GM18498 (cell line): Measurements from ENCODE around the gene SAMD4A.
"Not testable (repeated sequence)": the region's sequence is repeated elsewhere in the genome, so short reads cannot be mapped to it uniquely, and the experiment has no call there.

ENCODE experiments used
- ATAC-seq: cut with Tn5 transposase; IDR thresholded peaks from one replicate; pipeline ENCODE4 v1.9.1; 2021; ENCODE audit warnings: mild to moderate bottlenecking, moderate library complexity; ENCODE audit not compliant: unreplicated experiment

The SAMD4A gene

DNA sequence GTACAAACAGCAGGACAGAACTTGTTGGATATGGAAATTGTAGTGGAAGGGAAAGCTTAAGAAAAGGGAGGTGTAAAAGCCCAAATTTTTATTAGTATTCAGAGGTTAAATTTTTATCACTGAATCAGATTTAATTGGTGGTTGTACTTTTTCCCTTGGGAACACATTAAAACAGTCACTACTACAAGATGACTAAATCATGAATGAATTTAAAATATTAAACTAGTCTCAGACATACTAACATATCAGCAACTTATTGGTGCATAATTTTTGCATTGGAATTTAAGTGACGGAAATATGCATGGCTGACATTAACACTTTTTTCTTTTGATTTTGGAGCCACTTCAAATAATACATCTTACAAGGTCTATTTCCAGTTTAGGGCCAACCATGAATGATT lies 27.6 kb downstream of the SAMD4A start:
- ATAC-seq = no peak

DNA sequence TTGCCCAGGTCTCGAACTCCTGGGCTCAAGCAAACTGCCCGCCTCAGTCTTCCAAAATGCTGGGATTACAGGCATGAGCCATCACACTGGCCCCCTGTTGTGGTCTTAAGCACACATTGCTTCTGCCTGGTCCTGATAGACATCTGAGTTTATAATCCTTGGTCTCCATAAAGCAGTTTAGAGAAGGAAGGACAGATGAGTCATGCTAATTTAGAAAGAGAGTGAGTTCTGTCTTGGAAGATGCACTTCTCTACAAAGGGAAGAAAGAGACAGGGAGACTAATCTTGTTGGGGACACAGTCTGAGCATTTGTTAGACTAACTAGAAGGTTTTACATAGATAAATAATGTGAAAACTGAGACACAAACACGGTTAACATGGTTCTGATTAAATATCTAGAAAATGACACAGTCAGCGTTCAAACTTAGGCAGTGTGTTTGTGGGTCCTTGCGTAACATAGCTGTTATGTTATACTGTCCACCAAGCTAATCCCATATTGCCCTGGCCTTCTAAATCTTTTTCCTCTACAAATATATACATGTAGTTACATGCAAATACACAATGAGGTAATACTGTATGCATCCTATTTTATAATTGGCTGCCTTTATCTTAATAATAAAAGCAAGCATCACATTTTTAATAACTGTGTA lies 31.0 kb downstream of the SAMD4A start:
- ATAC-seq = no peak

DNA sequence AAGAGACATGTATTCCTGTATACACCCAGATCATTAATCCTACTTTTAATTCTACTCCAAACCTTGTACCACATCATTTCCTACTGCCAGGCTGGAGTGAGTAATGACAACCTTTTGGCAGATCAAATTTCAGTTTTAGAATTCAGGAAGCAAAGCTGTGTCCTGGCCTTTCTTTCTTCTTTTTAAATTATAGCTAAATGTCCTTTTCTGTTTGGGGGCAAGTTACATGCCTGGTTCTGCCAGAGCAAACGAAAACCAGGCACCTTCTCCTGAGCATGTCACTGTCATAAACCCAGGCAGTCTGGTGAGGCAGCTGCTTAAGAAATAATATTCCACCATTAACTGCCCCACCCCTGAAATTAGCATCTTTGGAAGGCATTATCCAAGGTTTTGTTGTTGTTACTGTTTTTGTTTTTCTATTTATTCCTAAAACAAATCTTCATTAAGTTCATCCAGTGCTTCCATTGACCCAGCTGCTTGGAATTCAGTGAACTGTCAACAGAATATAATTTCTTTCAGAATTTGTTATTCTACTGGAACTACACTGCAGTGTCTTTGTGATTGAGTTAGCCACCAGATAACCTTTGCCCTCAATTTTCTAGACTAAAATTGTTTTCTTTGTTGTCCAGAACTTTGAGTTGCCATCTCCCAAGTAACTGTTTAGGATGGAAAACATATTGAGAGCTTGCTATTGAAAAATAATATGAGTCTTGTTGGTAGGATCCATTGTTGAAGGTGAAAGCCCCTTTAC lies 33.2 kb downstream of the SAMD4A start:
- ATAC-seq = no peak

DNA sequence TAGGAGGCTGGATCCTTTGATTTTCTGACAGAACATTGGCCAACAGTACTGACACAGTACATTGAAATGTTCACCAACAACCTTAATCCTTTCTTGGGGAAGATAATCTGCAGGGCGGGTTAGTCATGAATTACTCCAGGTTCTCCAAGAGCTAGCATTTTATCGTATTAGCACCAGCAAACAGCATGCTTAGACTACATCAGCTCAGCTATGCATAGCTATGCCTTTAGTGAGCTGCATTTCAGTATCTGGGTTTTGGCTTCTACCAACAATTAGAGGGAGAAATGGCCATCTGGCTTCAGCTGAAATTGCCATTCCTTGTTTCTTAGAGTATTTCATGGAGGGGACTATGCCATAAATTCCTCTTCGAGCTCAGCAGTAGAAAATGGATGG lies 33.8 kb downstream of the SAMD4A start:
- ATAC-seq = no peak

DNA sequence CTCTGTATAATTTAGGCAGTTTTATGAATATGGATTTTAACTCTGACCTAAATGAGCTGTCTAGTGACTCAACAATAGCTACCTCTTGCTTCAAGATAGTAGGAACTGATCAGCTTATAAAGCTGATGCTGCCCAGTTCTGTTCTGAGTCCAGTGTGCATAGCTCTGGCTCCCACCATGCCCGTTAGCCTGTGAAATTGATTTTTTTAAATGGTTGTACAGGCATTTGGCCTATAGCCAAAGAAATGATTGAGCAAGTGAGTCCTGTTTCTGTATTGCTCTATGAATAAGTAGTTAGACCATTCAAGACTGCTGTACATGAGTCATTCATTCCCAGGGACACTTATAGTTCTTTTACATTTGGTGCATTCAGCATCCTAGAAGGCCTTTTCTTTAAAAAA lies 36.4 kb downstream of the SAMD4A start:
- ATAC-seq = no peak

DNA sequence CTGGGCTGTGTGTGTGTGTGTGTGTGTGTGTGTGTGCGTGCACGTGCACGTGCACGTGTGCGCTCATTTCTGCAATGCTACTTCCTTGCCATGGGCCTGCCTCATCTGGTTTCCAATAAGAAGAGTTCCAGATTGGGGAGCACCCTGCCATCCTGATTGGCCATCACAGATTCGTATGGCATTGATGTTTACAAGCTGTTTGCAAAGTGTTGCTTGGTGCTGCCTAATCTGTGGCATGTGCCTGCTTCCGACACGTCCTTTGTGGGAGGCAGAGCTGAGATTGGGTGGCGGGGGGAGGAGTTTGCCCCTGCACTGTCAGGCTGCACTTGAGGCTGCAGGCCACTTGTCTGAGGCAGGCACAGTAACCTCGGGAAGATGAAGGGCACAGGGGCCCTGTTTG lies 39.2 kb downstream of the SAMD4A start:
- ATAC-seq = no peak

DNA sequence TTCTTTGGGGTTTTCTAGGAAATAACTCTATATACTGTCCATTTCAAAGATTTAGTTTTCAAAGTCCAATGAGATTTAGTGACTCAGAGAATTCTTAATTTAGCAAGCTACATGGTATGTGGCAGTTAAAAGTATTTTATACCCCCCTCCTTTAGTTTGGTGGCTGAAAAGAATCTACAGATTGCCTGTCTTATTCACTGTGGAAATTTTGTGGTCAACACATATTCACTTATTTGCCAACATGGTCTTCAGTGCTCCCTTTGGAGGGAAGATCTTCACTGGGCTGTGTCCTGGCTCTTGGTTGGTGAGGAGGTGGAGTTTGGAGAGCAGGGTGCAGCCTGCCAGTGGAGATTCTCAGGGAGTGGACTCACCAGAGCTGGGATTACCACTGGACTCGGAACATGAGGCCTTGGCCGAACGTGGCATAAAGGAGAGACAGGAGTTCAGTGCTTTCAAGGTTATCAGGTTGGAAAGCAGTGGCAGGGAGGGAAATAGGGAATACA lies 39.8 kb downstream of the SAMD4A start:
- ATAC-seq = no peak

DNA sequence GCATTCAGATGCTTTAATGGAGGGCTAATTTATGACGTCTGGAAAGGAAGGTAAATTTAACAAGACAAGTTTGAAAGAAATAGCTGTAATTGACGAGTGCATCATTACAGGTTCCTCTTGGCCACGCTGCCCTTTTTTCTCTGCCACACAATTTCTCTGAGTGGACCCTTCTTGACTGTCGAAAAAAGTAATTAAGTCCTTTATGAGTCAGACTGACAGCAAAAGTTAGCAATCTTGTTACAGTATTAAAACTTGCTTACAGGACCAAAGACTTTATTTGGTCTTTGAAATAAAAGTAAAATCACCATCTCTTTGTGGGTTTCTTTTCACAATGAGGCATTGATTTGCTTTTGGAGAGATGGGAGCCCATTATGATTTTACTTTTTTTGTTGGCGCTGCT lies 42.6 kb downstream of the SAMD4A start:
- ATAC-seq = no peak

DNA sequence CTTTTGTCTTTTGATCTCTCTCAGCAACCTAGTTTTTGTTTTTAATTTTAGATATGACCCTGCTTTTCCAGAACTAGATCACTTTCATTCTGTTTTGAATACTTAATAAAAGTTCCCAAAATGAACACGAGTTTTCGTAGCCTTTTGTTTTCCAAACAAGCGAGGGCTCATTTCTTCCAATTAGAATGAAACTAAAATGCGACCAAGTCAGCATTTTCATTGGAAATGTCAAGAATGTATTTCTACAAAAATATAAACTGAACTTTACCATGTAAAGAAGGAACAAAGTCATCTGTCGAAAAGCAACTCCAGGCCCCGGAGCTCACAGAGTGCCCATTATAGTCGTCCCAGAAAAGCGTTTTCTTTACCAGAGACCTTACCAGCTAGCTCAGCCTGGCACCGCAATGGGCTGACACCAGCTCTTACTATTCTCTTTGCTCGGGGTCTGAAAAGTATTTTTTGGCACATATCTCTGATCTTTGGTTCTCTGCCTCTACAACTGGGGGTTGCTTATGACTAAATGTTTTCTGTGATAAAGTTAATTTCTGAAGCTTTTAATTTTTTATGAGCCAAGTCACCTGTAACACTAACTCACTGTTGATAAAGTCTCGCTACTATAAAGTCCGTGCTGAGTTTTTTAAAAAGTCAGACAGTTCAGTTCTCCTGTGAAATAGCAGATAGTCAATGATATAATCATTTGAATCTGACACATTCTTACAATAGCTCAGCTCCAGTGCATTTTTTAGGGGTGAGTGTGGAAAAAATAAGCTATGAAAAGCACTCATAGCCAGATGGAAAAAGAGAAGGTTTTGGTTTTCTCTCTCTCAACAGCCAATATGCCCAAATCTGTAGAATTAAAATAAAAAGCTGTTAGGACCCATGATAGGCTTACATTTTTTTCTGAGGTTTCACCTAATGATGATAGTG lies 43.4 kb downstream of the SAMD4A start:
- no peak for ATAC-seq

DNA sequence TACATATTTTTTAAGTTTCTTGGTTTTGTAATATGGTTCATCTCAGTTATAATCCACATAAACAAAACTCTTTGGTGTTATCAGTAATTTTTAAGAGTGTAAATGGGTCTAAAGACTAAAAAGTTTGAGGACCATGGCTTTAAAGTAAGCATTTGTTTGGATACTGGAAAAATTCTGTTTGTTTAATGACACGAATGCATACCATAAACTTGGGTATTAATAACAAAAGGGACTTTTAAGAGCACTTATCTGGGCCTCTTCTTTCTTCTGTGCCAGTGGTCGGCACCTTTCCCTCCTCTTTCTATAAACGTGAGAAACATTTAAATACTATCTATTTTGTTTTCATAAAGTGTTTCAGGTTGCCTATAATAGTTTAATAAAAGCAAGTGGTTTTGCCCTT lies 47.4 kb downstream of the SAMD4A start:
- ATAC-seq = no peak

DNA sequence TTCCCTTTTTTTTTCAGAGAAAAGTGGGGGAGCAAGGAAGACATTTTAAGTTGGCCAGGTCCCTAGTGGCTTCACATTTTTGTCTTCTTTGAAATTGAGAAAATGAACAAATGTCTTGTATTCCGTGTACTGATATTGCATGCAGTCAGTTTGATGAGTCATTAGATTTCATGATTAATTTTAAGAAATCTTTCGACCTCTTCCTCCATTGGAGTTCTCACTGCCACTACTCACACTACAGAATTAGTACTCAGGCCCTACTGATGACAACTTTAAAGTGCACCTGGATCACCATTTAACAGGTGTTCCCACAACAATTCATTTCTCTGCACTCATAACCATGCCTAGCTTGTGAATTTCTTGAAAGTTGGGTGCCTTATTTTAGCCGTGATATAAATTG lies 50.5 kb downstream of the SAMD4A start:
- no peak for ATAC-seq

DNA sequence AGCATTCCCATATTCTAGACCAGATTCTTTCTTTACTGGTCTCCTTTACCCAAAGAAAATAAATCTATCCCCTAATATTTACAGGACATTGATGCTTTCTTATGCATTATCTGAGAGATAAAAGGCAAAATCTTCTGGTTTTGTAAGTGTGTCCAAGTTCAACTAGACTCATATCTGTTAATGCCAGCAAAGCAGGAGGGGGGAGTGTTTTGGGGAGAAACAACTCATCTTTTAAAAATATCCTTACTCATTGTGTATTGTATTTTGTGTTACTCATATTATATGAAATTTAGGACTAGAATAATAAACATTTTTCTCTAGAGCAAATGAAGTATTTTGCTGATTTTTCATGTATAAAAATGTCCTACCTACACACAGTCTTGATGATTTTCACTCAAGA lies 54.8 kb downstream of the SAMD4A start:
- ATAC-seq = no peak

DNA sequence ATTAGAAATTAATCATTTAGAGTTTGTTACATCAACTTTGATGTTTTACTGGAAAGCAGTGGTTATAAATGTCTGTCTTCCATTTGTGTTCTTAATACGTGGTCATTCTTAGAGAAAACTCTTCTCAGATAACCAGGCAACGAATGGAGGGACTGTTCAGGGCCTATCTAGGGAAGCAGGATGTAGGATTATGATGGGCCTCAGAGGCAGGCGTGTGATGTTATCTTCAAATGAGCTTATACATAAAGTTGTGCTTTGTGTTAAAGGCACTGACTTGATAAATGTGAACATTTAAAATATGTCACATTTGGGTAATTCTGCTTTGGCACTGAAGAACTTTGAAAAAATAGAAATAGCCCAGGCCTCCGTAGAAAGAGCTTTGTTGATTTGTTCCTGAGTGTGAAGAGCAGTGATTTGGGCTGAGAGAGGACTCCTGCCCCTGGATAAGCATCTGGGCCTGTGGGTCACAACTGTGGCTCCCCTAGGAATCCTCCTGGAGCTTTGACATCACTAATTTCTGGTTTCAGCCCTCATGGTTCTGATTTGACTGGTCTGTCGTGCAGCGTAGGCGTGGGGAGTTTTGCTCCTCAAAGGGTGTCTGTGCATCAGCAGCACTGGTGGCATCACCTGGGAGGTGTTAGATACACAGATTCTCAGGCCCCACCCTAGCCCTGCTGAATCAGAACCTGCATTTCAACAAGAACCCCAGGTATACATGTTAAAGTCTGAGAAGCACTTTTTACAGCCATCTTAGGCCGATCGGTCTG lies 55.4 kb downstream of the SAMD4A start:
- peak; percentile 83 for ATAC-seq

DNA sequence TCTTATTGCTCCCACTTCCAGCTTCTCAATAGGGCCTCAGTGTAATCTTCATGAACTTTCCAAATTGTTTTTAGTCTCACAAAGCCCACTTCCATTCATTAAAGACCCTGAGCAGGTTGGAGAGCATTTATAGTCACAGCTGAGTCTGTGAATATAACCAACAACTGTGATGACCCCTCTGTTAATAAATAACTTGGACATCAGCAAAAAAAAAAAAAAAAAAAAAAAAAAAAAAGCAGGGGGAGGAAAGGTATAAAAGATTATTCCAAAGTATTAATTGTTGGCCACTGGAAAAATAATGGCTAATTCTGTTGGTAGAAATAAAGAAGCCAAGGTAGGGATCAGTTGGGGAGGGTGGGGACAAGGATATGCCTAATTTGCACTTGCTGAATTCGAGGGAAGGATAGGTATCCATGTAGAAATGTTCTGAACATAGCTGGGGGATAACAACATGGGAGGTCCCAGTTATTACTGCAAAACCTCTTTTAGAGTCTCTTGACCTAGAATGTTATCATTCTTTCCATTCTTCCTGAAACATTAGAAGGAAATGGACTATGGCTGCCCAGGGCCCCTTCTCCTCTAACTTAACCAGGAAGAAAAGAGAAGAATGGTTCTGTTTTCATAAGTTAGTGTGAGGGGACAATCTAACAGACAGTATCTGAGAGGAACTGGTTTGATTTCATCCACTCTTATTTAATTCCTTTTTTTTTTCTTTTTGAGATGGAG lies 56.5 kb downstream of the SAMD4A start:
- ATAC-seq = no peak

DNA sequence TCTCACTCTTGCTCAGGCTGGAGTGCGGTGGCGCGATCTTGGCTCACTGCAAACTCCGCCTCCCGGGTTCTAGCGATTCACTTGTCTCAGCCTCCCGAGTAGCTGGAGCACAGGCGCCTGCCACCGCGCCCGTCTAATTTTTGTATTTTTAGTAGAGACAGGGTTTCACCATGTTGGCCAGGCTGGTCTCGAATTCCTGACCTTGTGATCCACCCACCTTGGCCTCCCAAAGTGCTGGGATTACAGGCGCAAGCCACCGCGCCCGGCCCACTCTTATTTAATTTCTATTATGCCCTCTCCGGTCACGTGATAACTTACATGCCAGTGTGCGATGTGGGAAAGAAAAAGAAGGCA lies 57.1 kb downstream of the SAMD4A start:
- ATAC-seq = not testable (repeated sequence)

DNA sequence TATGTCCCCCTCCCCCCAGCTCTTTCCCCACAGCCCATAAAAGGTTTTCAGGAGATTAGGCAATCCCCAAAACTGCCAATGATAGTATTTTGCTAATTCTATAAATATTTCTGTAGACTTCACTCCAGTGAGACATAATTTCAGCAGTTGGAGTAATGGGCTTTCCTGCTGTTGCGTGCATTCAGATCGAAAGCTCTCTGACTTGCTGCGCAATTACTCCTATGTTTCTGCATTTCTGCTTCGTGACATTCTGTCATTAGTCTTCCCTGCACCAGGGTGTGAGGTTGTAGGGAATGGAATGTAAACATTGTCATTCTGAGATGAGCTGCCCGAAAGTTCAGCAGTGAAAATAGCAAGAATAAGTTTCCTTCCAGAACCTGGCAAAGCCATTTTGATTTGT lies 58.2 kb downstream of the SAMD4A start:
- ATAC-seq = no peak

DNA sequence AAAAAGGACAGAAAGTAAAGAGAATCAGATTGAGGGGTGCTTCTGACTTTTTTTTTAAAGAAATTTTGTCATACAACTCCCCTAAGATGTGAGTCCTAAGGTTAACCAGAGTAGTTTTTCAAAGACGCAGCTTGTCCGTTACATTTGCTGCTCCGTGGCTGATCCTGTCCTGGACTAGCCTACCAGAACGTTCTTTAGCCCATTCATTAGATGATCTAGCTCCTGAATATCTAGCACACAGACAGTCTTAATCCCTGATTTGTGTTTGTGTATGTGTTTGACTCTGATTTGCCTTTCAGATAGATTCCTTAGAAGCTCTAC lies 60.3 kb downstream of the SAMD4A start:
- ATAC-seq = peak; percentile 11

DNA sequence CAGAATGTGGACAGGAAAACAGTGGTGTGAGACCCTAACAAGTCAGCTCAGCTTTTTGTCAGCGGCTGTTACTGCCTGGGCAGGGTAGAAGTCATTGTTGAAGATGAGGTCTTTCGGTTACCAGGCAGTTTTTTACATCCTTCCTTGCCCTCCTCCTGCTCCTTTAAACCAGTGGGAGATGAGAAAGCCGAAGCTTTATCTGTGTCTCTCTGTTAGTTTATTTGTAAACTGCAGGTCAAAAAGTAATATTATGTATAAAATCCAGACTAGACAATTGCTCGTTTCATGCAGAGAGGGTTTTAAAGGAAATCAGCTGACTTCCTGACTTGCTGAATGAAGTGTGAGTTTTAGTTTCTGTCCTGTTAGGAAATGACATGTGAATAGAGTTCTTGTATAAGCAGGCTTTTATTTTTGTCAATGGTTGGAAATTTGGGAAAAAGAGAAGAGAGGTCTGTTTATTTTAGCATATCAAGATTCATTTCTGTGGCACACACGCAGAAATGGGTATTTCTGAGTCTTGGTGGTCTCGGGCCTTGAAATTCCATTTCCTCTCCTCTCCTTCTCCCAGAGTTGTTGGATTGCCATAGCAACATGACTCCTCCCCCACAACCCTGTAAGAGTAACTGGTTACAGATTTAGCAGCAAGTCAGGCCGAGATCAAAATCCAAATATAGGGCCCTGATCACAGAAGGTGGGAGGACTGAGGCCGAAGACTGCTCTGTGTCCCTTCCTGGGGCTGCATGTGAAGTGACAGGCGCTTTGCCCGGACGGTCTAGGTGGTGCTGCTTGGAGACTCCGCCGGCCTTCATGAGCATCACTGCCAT lies 60.8 kb downstream of the SAMD4A start:
- peak; percentile 75 for ATAC-seq

DNA sequence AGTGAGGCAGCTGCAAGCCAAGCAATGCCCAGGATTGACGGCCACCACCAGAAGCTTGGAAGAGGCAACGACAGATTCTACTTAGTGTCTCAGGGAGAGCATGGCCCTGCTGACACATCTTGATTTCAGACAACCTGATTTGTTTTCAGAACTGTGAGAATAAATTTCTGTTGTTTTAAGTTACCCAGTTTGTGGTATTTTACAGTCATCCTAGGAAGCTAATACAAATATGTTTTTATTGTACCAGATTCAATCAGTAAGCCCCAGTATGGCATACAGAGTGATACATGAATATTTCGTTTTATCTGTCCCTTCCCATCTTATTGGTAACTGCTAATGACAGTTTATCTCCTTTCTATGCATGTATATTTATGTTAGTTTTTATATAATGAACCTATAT lies 62.3 kb downstream of the SAMD4A start:
- no peak for ATAC-seq
